Thymus (tissue), 11 donors: Measurements from ENCODE around the gene OR51B5. TPM values are rescaled to one million over a fixed set of nuclear protein-coding genes. Genes with fewer than 3 reads are reported as not detected.
"Not testable (repeated sequence)": the region's sequence is repeated elsewhere in the genome, so short reads cannot be mapped to it uniquely, and the experiment has no call there.

Source experiments
- DNase-seq, 9 donors: peaks; one replicate each; pipeline ENCODE4 v3.0.0-alpha.2; 2013; ENCODE audit warnings: low spot score in 9 of 9, low read depth in 6 of 9, missing footprints in 1 of 9
- H3K27ac ChIP-seq, 2 donors: one replicate each; pipeline ENCODE4 v1.5.1; 2013; ENCODE audit warnings: control low read depth in 1 of 2, low read depth in 1 of 2, low read length in 1 of 2, mild to moderate bottlenecking in 1 of 2, moderate library complexity in 1 of 2
- H3K27me3 ChIP-seq, 2 donors: one replicate each; pipeline ENCODE4 v1.5.1; 2013; ENCODE audit warnings: low read length in 1 of 2; ENCODE audit not compliant: control insufficient read depth in 2 of 2, insufficient read depth in 1 of 2
- H3K36me3 ChIP-seq, 2 donors: one replicate each; pipeline ENCODE4 v1.5.1; 2013; ENCODE audit warnings: low read length in 1 of 2, mild to moderate bottlenecking in 1 of 2, moderate library complexity in 1 of 2; ENCODE audit not compliant: control insufficient read depth in 2 of 2, insufficient read depth in 2 of 2
- H3K4me1 ChIP-seq, 2 donors: one replicate each; pipeline ENCODE4 v1.5.1; 2013; ENCODE audit warnings: low read length in 2 of 2; ENCODE audit not compliant: control insufficient read depth in 2 of 2, insufficient read depth in 2 of 2
- H3K4me3 ChIP-seq, 2 donors: one replicate each; pipeline ENCODE4 v1.5.1; 2013; ENCODE audit warnings: low read length in 2 of 2, control low read depth in 1 of 2, mild to moderate bottlenecking in 1 of 2
- H3K9me3 ChIP-seq, 2 donors: one replicate each; pipeline ENCODE4 v1.5.1; 2013; ENCODE audit warnings: low read length in 1 of 2, mild to moderate bottlenecking in 1 of 2; ENCODE audit not compliant: control insufficient read depth in 2 of 2, insufficient read depth in 1 of 2
- WGBS: extraction: QIAGEN DNeasy Blood & Tissue Kit; methylation state at CpG from one replicate; pipeline ENCODE4 v1.1.7; 2013; 5-methylcytosine and 5-hydroxymethylcytosine counted together
- polyA plus RNA-seq: library from polyadenylated mRNA; stranded (reverse); fragments of 200-250 nt; gene quantifications from one replicate; pipeline ENCODE4 v1.2.3, GENCODE V29; 2013
- total RNA-seq: library from RNA; stranded (reverse); fragments of 120-200 nt; gene quantifications from one replicate; pipeline ENCODE4 v1.2.4, GENCODE V29; 2013
- donor health status: healthy.

The OR51B5 gene
- total and polyA plus RNA-seq, 2 donors: 0.14 to 0.21 TPM

DNA sequence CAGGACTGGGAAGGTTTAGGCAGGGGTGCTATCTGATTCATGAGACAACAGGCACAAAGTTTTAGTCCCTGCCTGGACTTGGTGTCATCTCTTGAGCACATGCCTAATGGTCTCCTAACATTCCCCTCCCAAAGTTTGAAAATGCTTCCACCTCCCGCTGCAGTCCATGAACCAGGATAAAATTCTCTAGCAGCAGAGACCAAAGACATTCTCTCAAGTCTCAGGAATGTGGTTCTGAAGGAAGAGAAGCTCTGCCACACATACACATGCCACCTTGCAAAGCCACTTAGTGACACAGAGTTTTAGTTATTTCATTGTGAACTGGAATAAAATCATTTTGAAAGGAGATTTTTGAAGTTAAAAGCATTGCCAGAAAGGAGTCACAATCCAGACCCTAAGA lies 23.5 kb upstream of the OR51B5 start:
- no peak overlapping the region for H3K27ac ChIP-seq
- DNase-seq: no peak
- H3K9me3 ChIP-seq: no peaks in the 10 kb centered on the region
- WGBS: 0% methylated on average over 1 of the region's 1 CpG
- no peaks in the 10 kb centered on the region for H3K36me3 ChIP-seq
- H3K4me1 ChIP-seq: no peaks in the 10 kb centered on the region
- no peak overlapping the region for H3K4me3 ChIP-seq
- H3K27me3 ChIP-seq: no peaks in the 10 kb centered on the region

- H3K27ac ChIP-seq, H3K9me3 ChIP-seq, H3K4me3 ChIP-seq, H3K4me1 ChIP-seq, DNase-seq, H3K27me3 ChIP-seq, H3K36me3 ChIP-seq: not testable (repeated sequence)
- 80% methylated on average over 6 of the region's 6 CpGs for WGBS
Measured at GRCh38 chr11:5366365-5366764, 23.0 kb upstream of the OR51B5 start.

DNA sequence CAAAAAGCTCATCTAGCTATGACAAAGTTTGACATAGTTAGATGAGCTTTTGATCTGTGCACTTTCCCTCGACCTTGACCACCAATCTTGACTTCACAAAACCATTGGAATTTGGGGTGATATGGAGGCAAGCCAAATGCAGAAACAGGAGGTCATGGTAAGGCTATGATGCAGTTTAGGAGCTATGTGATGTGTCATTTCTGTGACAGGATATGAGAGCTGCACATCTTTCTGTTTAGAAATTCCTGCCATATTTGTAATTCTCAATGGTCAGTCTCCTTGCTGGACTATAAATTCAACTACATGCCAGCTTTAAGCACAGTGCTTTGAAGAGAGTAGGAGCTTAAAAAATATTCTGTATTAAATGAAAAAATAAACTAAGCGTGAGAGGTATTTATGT lies 20.9 kb upstream of the OR51B5 start:
- H3K36me3 ChIP-seq: no peaks in the 10 kb centered on the region
- no peak overlapping the region for H3K27ac ChIP-seq
- no peaks in the 10 kb centered on the region for H3K9me3 ChIP-seq
- 27% methylated on average over 2 of the region's 2 CpGs for WGBS
- DNase-seq: no peak
- H3K4me3 ChIP-seq: no peak overlapping the region
- H3K4me1 ChIP-seq: no peaks in the 10 kb centered on the region
- H3K27me3 ChIP-seq: no peaks in the 10 kb centered on the region

- no peak for DNase-seq
- no peak overlapping the region for H3K4me3 ChIP-seq
- H3K27ac ChIP-seq: no peak overlapping the region
- H3K4me1 ChIP-seq: no peaks in the 10 kb centered on the region
- WGBS: 94% methylated on average over 1 of the region's 1 CpG
- H3K27me3 ChIP-seq: no peaks in the 10 kb centered on the region
- H3K9me3 ChIP-seq: no peaks in the 10 kb centered on the region
- no peaks in the 10 kb centered on the region for H3K36me3 ChIP-seq
Measured at GRCh38 chr11:5363679-5364078, 20.4 kb upstream of the OR51B5 start.

DNA sequence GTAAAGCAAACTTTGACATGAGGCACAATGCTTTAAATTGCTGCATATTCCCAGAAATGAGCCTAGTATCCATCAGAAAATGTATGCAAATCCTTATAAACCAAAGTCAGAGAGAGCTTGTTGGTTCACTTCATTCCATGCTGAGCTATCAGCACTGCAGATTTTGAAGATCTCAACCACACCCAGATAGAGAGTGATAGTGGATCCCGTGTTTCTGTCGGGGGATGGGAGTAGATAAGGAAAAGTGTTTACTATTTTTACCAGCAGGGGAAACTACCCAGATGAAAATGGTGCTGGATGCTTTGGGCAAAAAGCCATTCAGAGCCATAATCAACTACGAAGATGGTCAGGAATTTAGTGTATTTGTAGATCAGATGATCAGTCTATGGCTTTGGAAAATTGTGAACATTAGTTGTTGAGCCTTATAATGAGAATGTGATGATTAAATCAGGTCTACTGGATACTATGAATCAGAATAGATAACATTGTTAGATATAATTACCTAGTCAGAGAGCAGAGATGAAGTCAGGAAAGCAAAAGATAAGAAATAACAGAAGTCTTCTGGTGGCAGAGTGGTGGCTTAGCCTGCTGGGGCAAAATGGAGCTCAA lies 18.8 kb upstream of the OR51B5 start:
- Histone ChIP-seq H3K4me1 (no peaks in the 10 kb centered on the region), H3K4me3 (no peak overlapping the region), H3K36me3 (no peaks in the 10 kb centered on the region), H3K9me3 (no peaks in the 10 kb centered on the region), H3K27me3 (no peaks in the 10 kb centered on the region), H3K27ac (no peak overlapping the region)
- DNase-seq: no peak
- 62% methylated on average over 3 of the region's 3 CpGs for WGBS

- not testable (repeated sequence) for H3K27me3 ChIP-seq, H3K36me3 ChIP-seq, H3K4me3 ChIP-seq, H3K9me3 ChIP-seq, DNase-seq, H3K4me1 ChIP-seq, H3K27ac ChIP-seq
- WGBS: 90% methylated on average over 3 of the region's 5 CpGs
Measured at GRCh38 chr11:5356031-5356430, 12.7 kb upstream of the OR51B5 start.

- Histone ChIP-seq H3K4me1 (no peaks in the 10 kb centered on the region), H3K4me3 (no peak within 1 kb of the TSS), H3K27me3 (no peaks in the 10 kb centered on the region), H3K27ac (no peak within 1 kb of the TSS), H3K36me3 (no peaks in the 10 kb centered on the region), H3K9me3 (no peaks in the 10 kb centered on the region)
- DNase-seq: no peak
- WGBS: 82% methylated on average over 1 of the region's 1 CpG
Measured at GRCh38 chr11:5351208-5351607, 7.9 kb upstream of the OR51B5 start, which contains the start of gene OR51B6. OR51B6 (plus strand) TSS chr11:5351508; CDS start chr11:5351508, 0 bp downstream.

DNA sequence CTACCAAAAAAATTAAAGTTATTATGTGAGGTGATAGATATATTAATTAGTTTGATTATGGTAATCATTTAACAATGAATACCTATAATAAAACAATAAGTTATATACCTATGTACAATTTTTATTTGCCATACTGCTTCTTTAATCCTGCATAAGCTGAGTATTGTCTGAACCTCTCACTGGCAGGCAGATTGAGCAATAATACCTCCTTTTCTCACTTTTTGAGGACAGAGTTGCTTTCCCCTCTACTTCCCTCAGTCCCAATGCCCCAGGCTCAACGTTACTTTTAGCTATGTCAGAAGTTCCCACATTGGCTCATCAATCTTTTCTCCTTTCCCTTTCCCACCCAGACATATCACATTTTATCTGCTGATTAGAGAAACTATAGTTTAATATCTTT lies 6.2 kb upstream of the OR51B5 start:
- no peak for DNase-seq
- no peaks in the 10 kb centered on the region for H3K9me3 ChIP-seq
- WGBS: 67% methylated on average over 1 of the region's 1 CpG
- no peaks in the 10 kb centered on the region for H3K27me3 ChIP-seq
- H3K36me3 ChIP-seq: no peaks in the 10 kb centered on the region
- no peak overlapping the region for H3K27ac ChIP-seq
- no peaks in the 10 kb centered on the region for H3K4me1 ChIP-seq
- no peak overlapping the region for H3K4me3 ChIP-seq

DNA sequence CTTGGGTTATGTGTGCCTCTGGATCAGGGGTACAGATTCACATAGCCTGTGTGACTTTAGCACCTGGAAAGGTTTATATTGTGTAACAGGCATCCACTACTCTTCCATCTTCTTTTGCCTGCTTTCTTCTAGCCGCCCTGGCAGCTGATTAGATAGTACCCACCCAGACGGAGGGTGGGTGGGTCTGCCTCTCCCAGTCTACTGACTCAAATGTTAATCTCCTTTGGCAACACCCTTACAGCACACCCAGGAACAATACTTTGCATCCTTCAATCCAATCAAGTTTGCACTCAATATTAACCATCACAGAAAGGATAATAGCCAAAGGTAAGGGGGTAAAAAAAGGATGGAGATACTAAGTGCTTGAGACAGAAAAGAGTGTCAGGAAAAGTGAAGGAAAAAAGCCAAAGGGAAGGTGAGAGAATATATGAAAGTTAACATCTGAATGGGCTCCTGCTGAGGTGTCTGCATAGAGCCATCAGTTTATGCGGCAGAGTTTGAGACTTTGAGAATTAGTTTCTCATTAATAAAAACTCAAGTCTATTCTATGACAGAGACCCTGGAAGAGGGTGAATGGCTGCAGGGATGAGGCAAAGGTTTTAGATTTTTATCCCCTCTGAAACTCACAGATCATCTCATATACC lies 5.3 kb upstream of the OR51B5 start:
- H3K27me3 ChIP-seq: no peaks in the 10 kb centered on the region
- no peaks in the 10 kb centered on the region for H3K36me3 ChIP-seq

More for the DNA sequence above, 5.3 kb upstream of the OR51B5 start:
- Histone ChIP-seq H3K4me3 (no peak overlapping the region), H3K4me1 (no peaks in the 10 kb centered on the region), H3K27ac (no peak overlapping the region), H3K9me3 (no peaks in the 10 kb centered on the region)
- 75% methylated on average over 3 of the region's 3 CpGs for WGBS
- no peak for DNase-seq
